ENCODE data around the gene AMBRA1.

AMBRA1 gene

DNA sequence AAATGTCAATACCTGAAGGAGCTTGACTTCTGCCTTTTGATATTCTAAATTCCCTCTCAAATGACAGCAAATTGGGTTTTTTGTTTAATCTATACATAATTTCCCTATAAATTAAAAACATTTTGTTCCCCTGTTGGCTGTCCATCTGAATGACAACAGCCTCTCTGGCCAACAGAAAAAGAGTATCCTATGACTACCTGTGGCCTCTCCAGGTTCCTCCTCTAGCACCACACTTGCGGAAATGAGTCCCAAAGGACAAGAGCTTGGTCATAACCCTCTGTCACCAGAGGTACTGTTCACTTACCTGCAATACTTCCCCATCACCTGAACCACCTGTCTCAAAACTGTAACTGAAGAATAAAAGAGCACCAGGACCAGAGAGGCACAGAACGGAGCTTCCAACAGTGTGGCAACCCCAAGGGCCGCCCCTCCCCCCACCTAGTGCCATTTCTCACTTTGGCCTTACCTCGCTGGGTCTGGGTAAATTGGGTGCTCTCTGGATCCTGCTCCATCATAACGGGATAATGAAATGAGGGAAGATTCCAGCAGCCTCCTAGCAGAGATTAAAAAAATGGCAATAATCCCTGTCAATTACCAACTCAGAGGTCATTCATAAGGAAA is 81.5 kb downstream of the AMBRA1 start:
- no peaks in the 10 kb centered on the region for H3K27me3 ChIP-seq (ENCODE audit: control insufficient read depth in 1 of 2, insufficient read depth in 2 of 2, low read length in 2 of 2)
- no peaks in the 10 kb centered on the region for H3K9me3 ChIP-seq (ENCODE audit: control insufficient read depth in 1 of 2, low read length in 2 of 2)
- H3K27ac ChIP-seq (ENCODE audit: low read depth, low read length), result no peak overlapping the region
- peaks cover 11 to 23% of the 10 kb centered on the region in 2 donors for H3K4me1 ChIP-seq (ENCODE audit: control insufficient read depth in 1 of 2, insufficient read depth in 2 of 2, low read length in 2 of 2)
- H3K4me3 ChIP-seq (ENCODE audit: low read depth in 1 of 2, low read length in 2 of 2), result no peak overlapping the region
- H3K9ac ChIP-seq (ENCODE audit: low read depth in 1 of 2, low read length in 2 of 2), result no peak overlapping the region
- H3K36me3 ChIP-seq (ENCODE audit: control insufficient read depth in 1 of 2, insufficient read depth in 2 of 2, low read length in 2 of 2), result peaks cover 10 to 13% of the 10 kb centered on the region in 2 donors

DNA sequence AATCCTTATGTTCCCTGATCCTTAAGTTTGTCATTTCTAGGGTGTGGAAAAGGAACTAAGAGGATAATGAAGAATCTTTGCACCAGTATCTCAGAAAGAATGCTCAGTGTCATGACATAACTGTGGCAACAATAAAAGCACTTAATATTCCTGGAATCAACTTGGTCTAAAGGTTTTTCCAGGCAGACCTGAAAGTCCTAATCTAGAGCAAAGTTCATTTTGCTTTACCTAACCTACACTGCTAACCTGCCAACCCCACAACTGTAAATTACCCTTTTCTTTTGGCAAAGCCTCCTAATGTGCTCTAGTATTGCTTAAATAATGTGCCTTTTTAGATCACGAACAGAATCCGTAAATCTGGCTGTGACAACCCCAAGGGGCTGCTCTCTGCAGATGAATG is 82.5 kb downstream of the AMBRA1 start:
- no peak overlapping the region for H3K27ac ChIP-seq (ENCODE audit: low read depth, low read length)
- peaks cover 10 to 13% of the 10 kb centered on the region in 2 donors for H3K36me3 ChIP-seq (ENCODE audit: control insufficient read depth in 1 of 2, insufficient read depth in 2 of 2, low read length in 2 of 2)
- peaks cover 14 to 26% of the 10 kb centered on the region in 2 donors for H3K4me1 ChIP-seq (ENCODE audit: control insufficient read depth in 1 of 2, insufficient read depth in 2 of 2, low read length in 2 of 2)
- H3K9ac ChIP-seq (ENCODE audit: low read depth in 1 of 2, low read length in 2 of 2), result no peak overlapping the region
- no peaks in the 10 kb centered on the region for H3K27me3 ChIP-seq (ENCODE audit: control insufficient read depth in 1 of 2, insufficient read depth in 2 of 2, low read length in 2 of 2)
- H3K9me3 ChIP-seq (ENCODE audit: control insufficient read depth in 1 of 2, low read length in 2 of 2), result no peaks in the 10 kb centered on the region
- no peak overlapping the region for H3K4me3 ChIP-seq (ENCODE audit: low read depth in 1 of 2, low read length in 2 of 2)

DNA sequence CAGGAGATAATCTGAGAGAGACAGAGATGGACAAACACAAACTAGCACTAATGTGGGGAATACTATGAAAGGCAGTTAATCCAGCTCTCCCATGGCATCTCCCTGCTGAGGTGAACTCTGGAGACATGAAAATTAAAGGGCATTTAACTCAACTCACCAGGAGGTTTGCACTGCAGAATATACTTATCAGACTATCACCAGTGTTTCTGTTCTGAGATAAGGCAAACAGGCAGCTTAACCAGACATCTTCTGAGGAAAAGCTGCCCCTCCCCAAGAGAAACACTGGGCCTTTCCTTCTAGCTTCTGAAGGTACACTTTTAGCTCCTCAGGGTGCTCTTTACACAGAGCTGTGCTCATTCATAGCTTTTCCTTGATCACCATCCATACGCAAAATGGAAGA is 85.5 kb downstream of the AMBRA1 start:
- peaks cover 10 to 26% of the 10 kb centered on the region in 2 donors for H3K36me3 ChIP-seq (ENCODE audit: control insufficient read depth in 1 of 2, insufficient read depth in 2 of 2, low read length in 2 of 2)
- no peaks in the 10 kb centered on the region for H3K9me3 ChIP-seq (ENCODE audit: control insufficient read depth in 1 of 2, low read length in 2 of 2)
- H3K4me1 ChIP-seq (ENCODE audit: control insufficient read depth in 1 of 2, insufficient read depth in 2 of 2, low read length in 2 of 2), result peaks cover 21 to 38% of the 10 kb centered on the region in 2 donors
- H3K4me3 ChIP-seq (ENCODE audit: low read depth in 1 of 2, low read length in 2 of 2), result no peak overlapping the region
- no peak overlapping the region for H3K27ac ChIP-seq (ENCODE audit: low read depth, low read length)
- no peak overlapping the region for H3K9ac ChIP-seq (ENCODE audit: low read depth in 1 of 2, low read length in 2 of 2)
- no peaks in the 10 kb centered on the region for H3K27me3 ChIP-seq (ENCODE audit: control insufficient read depth in 1 of 2, insufficient read depth in 2 of 2, low read length in 2 of 2)

DNA sequence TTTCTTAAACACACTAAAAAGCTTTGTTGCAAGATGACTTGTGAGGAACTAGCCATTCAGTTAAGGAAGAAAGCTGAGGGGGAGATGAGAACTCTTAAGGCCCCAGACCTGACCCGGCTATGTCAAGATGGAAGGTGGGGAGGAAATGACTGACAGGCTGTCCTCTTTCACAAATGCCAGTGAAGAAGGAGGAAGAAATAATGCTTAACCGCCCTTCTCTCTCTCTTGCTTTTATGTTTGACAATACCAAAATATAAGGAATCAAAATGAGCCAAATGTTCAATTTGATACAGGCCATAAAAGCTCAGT is 87.4 kb downstream of the AMBRA1 start:
- peaks cover 10 to 30% of the 10 kb centered on the region in 2 donors for H3K36me3 ChIP-seq (ENCODE audit: control insufficient read depth in 1 of 2, insufficient read depth in 2 of 2, low read length in 2 of 2)

DNA sequence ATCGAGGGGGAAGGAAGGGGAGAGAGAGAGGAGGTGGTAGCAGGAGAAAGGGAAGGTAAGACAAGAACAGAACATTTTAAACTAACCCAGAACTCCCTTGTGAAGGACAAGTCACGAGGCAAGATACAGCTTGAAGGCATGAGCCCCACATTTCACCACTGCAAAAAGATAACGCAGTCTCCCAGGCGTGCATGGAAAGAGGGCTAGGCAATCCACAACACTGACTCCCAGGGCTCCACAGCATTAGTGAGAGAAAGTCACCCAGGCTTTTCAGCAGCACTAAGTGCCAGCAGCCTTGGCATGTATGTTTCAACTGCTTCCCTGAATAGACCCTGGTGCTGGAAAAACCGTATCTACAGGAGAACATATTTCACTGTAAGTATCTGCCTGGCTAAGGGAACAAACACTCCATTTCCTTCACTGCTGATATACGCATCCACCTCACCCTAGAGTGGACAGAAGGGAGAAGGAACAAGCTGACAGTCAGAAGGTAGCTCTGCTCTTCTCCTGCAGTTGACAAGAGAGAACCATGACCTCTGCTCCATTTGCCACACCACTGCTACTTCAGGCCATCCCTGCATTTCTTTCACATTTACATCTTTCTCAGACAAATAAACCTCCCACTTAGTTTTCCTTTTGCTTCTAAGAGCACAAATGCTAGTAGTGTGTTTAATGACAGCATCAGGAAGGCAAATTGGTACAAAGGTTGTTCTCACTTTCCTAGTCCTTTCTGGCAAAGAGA is 87.9 kb downstream of the AMBRA1 start:
- H3K9ac ChIP-seq (ENCODE audit: low read depth in 1 of 2, low read length in 2 of 2), result no peak overlapping the region
- no peaks in the 10 kb centered on the region for H3K9me3 ChIP-seq (ENCODE audit: control insufficient read depth in 1 of 2, low read length in 2 of 2)
- H3K27me3 ChIP-seq (ENCODE audit: control insufficient read depth in 1 of 2, insufficient read depth in 2 of 2, low read length in 2 of 2), result no peaks in the 10 kb centered on the region
- H3K36me3 ChIP-seq (ENCODE audit: control insufficient read depth in 1 of 2, insufficient read depth in 2 of 2, low read length in 2 of 2), result peaks cover 10 to 34% of the 10 kb centered on the region in 2 donors
- no peak overlapping the region for H3K27ac ChIP-seq (ENCODE audit: low read depth, low read length)
- H3K4me3 ChIP-seq (ENCODE audit: low read depth in 1 of 2, low read length in 2 of 2), result no peak overlapping the region
- H3K4me1 ChIP-seq (ENCODE audit: control insufficient read depth in 1 of 2, insufficient read depth in 2 of 2, low read length in 2 of 2), result peaks cover 17 to 26% of the 10 kb centered on the region in 2 donors

More for the DNA sequence above, 87.4 kb downstream of the AMBRA1 start:
- no peak overlapping the region for H3K4me3 ChIP-seq (ENCODE audit: low read depth in 1 of 2, low read length in 2 of 2)
- no peak overlapping the region for H3K27ac ChIP-seq (ENCODE audit: low read depth, low read length)
- H3K9me3 ChIP-seq (ENCODE audit: control insufficient read depth in 1 of 2, low read length in 2 of 2), result no peaks in the 10 kb centered on the region
- H3K9ac ChIP-seq (ENCODE audit: low read depth in 1 of 2, low read length in 2 of 2), result no peak overlapping the region
- no peaks in the 10 kb centered on the region for H3K27me3 ChIP-seq (ENCODE audit: control insufficient read depth in 1 of 2, insufficient read depth in 2 of 2, low read length in 2 of 2)
- H3K4me1 ChIP-seq (ENCODE audit: control insufficient read depth in 1 of 2, insufficient read depth in 2 of 2, low read length in 2 of 2), result peaks cover 18 to 31% of the 10 kb centered on the region in 2 donors

DNA sequence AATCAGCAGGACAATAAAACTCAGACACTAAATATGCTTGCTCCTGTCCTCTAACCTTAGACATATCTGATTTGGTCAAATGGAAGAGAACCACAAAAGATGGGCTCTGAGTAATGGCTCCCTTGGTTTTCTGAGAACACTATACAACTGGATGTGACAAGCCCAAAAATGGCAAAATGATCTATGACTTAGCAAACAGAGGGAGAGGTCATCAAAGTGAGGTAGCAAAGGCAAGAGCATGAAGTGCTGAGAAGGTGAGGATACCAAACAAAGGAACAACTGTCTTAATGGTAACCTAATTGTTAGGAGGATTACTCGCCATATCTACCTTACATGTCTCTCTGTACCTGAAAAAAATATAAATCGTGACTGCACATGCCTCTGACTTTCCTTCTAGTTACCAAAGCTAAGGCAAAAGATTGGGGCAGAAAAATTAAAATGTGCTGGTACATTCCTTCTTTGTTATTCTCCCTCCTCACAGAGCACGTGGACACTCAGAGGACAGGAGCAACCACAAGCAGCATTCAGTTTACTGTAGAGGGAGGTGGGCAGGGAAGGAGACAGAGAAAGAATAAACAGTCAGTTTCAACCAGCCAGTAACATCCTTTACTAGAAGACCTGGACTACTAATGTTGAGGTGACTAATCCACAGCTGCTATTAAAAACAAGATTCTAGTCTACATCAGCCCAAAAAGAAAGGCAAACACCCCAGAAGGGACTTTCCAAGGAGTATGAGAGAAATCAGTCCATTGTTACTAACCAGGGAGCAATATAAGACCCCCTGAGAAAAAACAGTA is 88.8 kb downstream of the AMBRA1 start:
- Histone ChIP-seq H3K27ac (ENCODE audit: low read depth, low read length) (no peak overlapping the region), H3K4me3 (ENCODE audit: low read depth in 1 of 2, low read length in 2 of 2) (no peak overlapping the region), H3K9ac (ENCODE audit: low read depth in 1 of 2, low read length in 2 of 2) (no peak overlapping the region), H3K27me3 (ENCODE audit: control insufficient read depth in 1 of 2, insufficient read depth in 2 of 2, low read length in 2 of 2) (no peaks in the 10 kb centered on the region), H3K4me1 (ENCODE audit: control insufficient read depth in 1 of 2, insufficient read depth in 2 of 2, low read length in 2 of 2) (peaks cover 17 to 20% of the 10 kb centered on the region in 2 donors), H3K36me3 (ENCODE audit: control insufficient read depth in 1 of 2, insufficient read depth in 2 of 2, low read length in 2 of 2) (peaks cover 10 to 35% of the 10 kb centered on the region in 2 donors), H3K9me3 (ENCODE audit: control insufficient read depth in 1 of 2, low read length in 2 of 2) (no peaks in the 10 kb centered on the region)

DNA sequence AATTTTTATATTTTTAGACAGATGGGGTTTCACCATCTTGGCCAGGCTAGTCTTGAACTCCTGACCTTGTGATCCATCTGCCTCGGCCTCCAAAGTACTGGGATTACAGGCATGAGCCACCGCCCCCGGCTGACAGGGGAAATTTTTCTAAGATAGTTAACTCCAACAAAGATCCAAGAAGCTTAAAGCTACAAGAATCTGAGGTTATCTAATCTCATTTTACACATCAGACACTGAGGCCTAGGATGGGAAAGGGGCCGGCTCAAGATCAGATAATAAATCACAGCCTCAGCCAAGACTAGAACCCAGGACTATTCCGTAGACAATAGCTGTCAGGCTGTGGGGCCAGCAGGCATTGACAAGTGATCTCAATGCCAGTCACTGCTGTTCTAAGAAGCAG is 94.0 kb downstream of the AMBRA1 start:
- Histone ChIP-seq H3K4me3 (ENCODE audit: low read depth in 1 of 2, low read length in 2 of 2) (no peak overlapping the region), H3K9ac (ENCODE audit: low read depth in 1 of 2, low read length in 2 of 2) (no peak overlapping the region), H3K4me1 (ENCODE audit: control insufficient read depth in 1 of 2, insufficient read depth in 2 of 2, low read length in 2 of 2) (peaks cover under 1 to 7% of the 10 kb centered on the region in 2 donors), H3K27ac (ENCODE audit: low read depth, low read length) (no peak overlapping the region), H3K9me3 (ENCODE audit: control insufficient read depth in 1 of 2, low read length in 2 of 2) (no peaks in the 10 kb centered on the region), H3K36me3 (ENCODE audit: control insufficient read depth in 1 of 2, insufficient read depth in 2 of 2, low read length in 2 of 2) (peaks cover 0 to 21% of the 10 kb centered on the region in 2 donors), H3K27me3 (ENCODE audit: control insufficient read depth in 1 of 2, insufficient read depth in 2 of 2, low read length in 2 of 2) (no peaks in the 10 kb centered on the region)

DNA sequence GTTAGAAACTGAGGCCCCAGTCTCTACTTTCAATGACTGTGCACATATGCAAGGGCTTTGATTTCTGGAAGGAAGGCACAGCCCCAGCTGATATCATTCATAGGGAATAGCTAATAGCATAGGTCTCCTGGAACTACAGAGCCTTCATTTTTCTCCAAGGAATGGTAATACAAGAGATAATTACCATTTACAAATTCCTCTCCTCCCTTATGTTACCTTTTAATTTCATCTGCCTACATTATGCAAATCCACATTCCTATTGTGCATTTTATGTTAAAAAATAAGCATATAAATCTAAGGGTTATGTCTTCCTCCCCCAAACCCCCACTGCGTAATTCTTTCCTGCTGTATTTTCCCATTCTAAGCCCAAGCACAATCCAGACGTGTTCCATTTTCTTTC is 94.9 kb downstream of the AMBRA1 start:
- Histone ChIP-seq H3K36me3 (ENCODE audit: control insufficient read depth in 1 of 2, insufficient read depth in 2 of 2, low read length in 2 of 2) (peaks cover 4 to 20% of the 10 kb centered on the region in 2 donors), H3K27ac (ENCODE audit: low read depth, low read length) (no peak overlapping the region), H3K27me3 (ENCODE audit: control insufficient read depth in 1 of 2, insufficient read depth in 2 of 2, low read length in 2 of 2) (no peaks in the 10 kb centered on the region), H3K9ac (ENCODE audit: low read depth in 1 of 2, low read length in 2 of 2) (no peak overlapping the region), H3K9me3 (ENCODE audit: control insufficient read depth in 1 of 2, low read length in 2 of 2) (no peaks in the 10 kb centered on the region), H3K4me3 (ENCODE audit: low read depth in 1 of 2, low read length in 2 of 2) (no peak overlapping the region), H3K4me1 (ENCODE audit: control insufficient read depth in 1 of 2, insufficient read depth in 2 of 2, low read length in 2 of 2) (peaks cover 0 to 5% of the 10 kb centered on the region in 2 donors)

DNA sequence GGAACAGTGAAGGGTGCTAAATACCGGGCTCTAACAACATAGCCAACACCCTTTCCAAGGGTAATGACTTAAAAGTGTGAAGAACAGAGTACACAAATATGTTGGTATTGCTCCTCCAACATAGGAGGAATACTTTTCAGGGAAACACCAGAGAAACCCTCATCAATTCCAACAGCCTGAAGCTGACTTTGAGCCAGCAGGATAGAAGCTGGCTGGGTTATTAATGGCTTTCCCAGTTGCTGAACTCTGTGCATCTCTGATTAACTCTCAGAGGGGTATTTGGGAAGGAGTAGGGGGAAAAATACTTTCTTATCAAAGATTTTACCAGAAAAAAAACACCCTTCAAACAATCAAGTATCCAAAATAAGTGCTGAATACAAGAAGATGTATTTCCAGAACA is 95.6 kb downstream of the AMBRA1 start:
- no peaks in the 10 kb centered on the region for H3K27me3 ChIP-seq (ENCODE audit: control insufficient read depth in 1 of 2, insufficient read depth in 2 of 2, low read length in 2 of 2)
- no peak overlapping the region for H3K9ac ChIP-seq (ENCODE audit: low read depth in 1 of 2, low read length in 2 of 2)
- no peaks in the 10 kb centered on the region for H3K9me3 ChIP-seq (ENCODE audit: control insufficient read depth in 1 of 2, low read length in 2 of 2)
- no peak overlapping the region for H3K4me3 ChIP-seq (ENCODE audit: low read depth in 1 of 2, low read length in 2 of 2)
- peaks cover 0 to 5% of the 10 kb centered on the region in 2 donors for H3K4me1 ChIP-seq (ENCODE audit: control insufficient read depth in 1 of 2, insufficient read depth in 2 of 2, low read length in 2 of 2)
- H3K27ac ChIP-seq (ENCODE audit: low read depth, low read length), result no peak overlapping the region
- peaks cover 6 to 26% of the 10 kb centered on the region in 2 donors for H3K36me3 ChIP-seq (ENCODE audit: control insufficient read depth in 1 of 2, insufficient read depth in 2 of 2, low read length in 2 of 2)

DNA sequence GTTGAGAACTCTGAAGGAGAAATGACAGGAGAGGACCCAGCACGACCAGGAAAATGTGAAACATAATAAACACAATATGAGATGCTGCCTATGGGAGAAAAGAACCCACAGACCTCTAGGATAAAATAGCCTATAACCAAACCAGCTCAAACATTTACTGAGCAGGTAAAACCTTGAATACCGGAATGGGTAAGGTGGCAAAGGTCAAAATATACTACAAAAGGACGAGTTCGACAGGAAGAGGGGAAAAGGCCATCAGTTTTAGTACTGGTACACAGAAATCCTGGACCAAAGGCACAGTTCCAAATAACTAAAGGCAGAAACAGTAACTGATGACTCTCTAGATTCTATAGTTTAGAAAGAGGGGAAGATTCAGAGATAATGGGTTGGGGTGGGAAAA is 96.3 kb downstream of the AMBRA1 start:
- H3K36me3 ChIP-seq (ENCODE audit: control insufficient read depth in 1 of 2, insufficient read depth in 2 of 2, low read length in 2 of 2), result peaks cover 6 to 23% of the 10 kb centered on the region in 2 donors
- no peak overlapping the region for H3K4me3 ChIP-seq (ENCODE audit: low read depth in 1 of 2, low read length in 2 of 2)
- no peaks in the 10 kb centered on the region for H3K9me3 ChIP-seq (ENCODE audit: control insufficient read depth in 1 of 2, low read length in 2 of 2)
- no peaks in the 10 kb centered on the region for H3K27me3 ChIP-seq (ENCODE audit: control insufficient read depth in 1 of 2, insufficient read depth in 2 of 2, low read length in 2 of 2)
- H3K27ac ChIP-seq (ENCODE audit: low read depth, low read length), result no peak overlapping the region
- no peak overlapping the region for H3K9ac ChIP-seq (ENCODE audit: low read depth in 1 of 2, low read length in 2 of 2)
- peaks cover 0 to 6% of the 10 kb centered on the region in 2 donors for H3K4me1 ChIP-seq (ENCODE audit: control insufficient read depth in 1 of 2, insufficient read depth in 2 of 2, low read length in 2 of 2)
